ENCODE data around the gene GPC5. TPM values are rescaled to one million over a fixed set of nuclear protein-coding genes. Genes with fewer than 3 reads are reported as not detected.
A peak's percentile ranks its signal among the peaks of the same experiment; 100 is the strongest.

GPC5 gene
- total and polyA plus RNA-seq, 9 of the 15 experiments (the other 6 are each of a cell fraction or from before 2014, with no cell fraction given), result 0.18 to 0.27 TPM; not detected in 7

GRCh38 chr13:91544723-91545122, 146.3 kb downstream of the GPC5 start (continued):
- no peak for TF ChIP-seq ZNF318 (IDR thresholded peaks at IDR 0.05; ENCODE audit: borderline replicate concordance in 1 of 2, low read depth in 1 of 2)
- no peak for TF ChIP-seq CCNT2 (IDR thresholded peaks at IDR 0.05; ENCODE audit: borderline replicate concordance, extremely low read depth, insufficient read length, low read depth, low read length)
- TF ChIP-seq HNRNPK (IDR thresholded peaks at IDR 0.05; ENCODE audit: low read depth, low read length, poor library complexity, severe bottlenecking), result no peak
- no peak for TF ChIP-seq ETV5 (CRISPR knock-in tag; IDR thresholded peaks at IDR 0.05; ENCODE audit: low read depth)
- TF ChIP-seq ZBTB12 (CRISPR knock-in tag; IDR thresholded peaks at IDR 0.05), result no peak
- TF ChIP-seq HDAC1 (IDR thresholded peaks at IDR 0.05), result no peak
- peak; percentile 53 for TF ChIP-seq USF2 (CRISPR knock-in tag; IDR thresholded peaks at IDR 0.05)
